Activated CD4-positive, alpha-beta T cell treated with anti-CD3 and anti-CD28 coated beads, Interleukin-2, amount 50 U/mL, for 1 hour (primary cell): ENCODE data around the gene SH2D4B.

ENCODE experiments used
- DNase-seq: peaks from one replicate; pipeline ENCODE4 v3.0.0-alpha.2; 2020

The SH2D4B gene

GRCh38 chr10:80537736-80538480, at the start of gene SH2D4B:
Gene SH2D4B (plus strand): TSS chr10:80537902. CDS start chr10:80538332, 430 bp downstream.
- DNase-seq, result no peak

- DNase-seq, result no peak
Measured at GRCh38 chr10:80488539-80489066, 49.1 kb upstream of the SH2D4B start.

- no peak for DNase-seq
Measured at GRCh38 chr10:80489371-80490112, 48.2 kb upstream of the SH2D4B start.

GRCh38 chr10:80491251-80492102, 46.2 kb upstream of the SH2D4B start:
- DNase-seq, result no peak

- DNase-seq, result no peak
Measured at GRCh38 chr10:80492848-80493521, 44.7 kb upstream of the SH2D4B start.

- DNase-seq, result no peak
Measured at GRCh38 chr10:80493522-80494051, 44.1 kb upstream of the SH2D4B start.

- DNase-seq, result no peak
Measured at GRCh38 chr10:80496555-80497172, 41.0 kb upstream of the SH2D4B start.

GRCh38 chr10:80497187-80498077, 40.3 kb upstream of the SH2D4B start:
- no peak for DNase-seq

- DNase-seq, result no peak
Measured at GRCh38 chr10:80498078-80498832, 39.4 kb upstream of the SH2D4B start.

GRCh38 chr10:80498833-80499741, 38.6 kb upstream of the SH2D4B start:
- DNase-seq, result peak; percentile 46

- peak; percentile 30 for DNase-seq
Measured at GRCh38 chr10:80500572-80501380, 36.9 kb upstream of the SH2D4B start.

GRCh38 chr10:80501381-80501912, 36.3 kb upstream of the SH2D4B start:
- no peak for DNase-seq

- no peak for DNase-seq
Measured at GRCh38 chr10:80501913-80502521, 35.7 kb upstream of the SH2D4B start.

GRCh38 chr10:80502621-80503583, 34.8 kb upstream of the SH2D4B start:
- DNase-seq, result no peak

GRCh38 chr10:80503584-80504157, 34.0 kb upstream of the SH2D4B start:
- DNase-seq, result no peak
